CD4-positive, alpha-beta T cell treated with Interleukin-17A for 1 hour (primary cell): Measurements from ENCODE around the gene C17orf78.
"Not testable (repeated sequence)": the region's sequence is repeated elsewhere in the genome, so short reads cannot be mapped to it uniquely, and the experiment has no call there.

Source experiments
- DNase-seq: peaks from one replicate; pipeline ENCODE4 v3.0.0-alpha.2; 2020

C17orf78 gene

GRCh38 chr17:37441369-37442014 lies 65.7 kb downstream of the C17orf78 start:
- DNase-seq = not testable (repeated sequence)
